Skin of body (tissue), 2 donors: ENCODE results near the gene CDH24. TPM values are rescaled to one million over a fixed set of nuclear protein-coding genes. Genes with fewer than 3 reads are reported as not detected.
A peak's percentile ranks its signal among the peaks of the same experiment; 100 is the strongest.
"Not testable (repeated sequence)": the region's sequence is repeated elsewhere in the genome, so short reads cannot be mapped to it uniquely, and the experiment has no call there.

ENCODE experiments used
- DNase-seq: peaks from one replicate; lab custom pipeline; 2025; lab: John Stamatoyannopoulos, UW
- total RNA-seq: library from RNA; depleted of rRNA; stranded (reverse); fragments of >200 nt; gene quantifications from one replicate; pipeline ENCODE4 v1.2.3, GENCODE V29; 2014

The CDH24 gene
- total RNA-seq, 1 donor from 2014 or later: 3.4 TPM

DNA sequence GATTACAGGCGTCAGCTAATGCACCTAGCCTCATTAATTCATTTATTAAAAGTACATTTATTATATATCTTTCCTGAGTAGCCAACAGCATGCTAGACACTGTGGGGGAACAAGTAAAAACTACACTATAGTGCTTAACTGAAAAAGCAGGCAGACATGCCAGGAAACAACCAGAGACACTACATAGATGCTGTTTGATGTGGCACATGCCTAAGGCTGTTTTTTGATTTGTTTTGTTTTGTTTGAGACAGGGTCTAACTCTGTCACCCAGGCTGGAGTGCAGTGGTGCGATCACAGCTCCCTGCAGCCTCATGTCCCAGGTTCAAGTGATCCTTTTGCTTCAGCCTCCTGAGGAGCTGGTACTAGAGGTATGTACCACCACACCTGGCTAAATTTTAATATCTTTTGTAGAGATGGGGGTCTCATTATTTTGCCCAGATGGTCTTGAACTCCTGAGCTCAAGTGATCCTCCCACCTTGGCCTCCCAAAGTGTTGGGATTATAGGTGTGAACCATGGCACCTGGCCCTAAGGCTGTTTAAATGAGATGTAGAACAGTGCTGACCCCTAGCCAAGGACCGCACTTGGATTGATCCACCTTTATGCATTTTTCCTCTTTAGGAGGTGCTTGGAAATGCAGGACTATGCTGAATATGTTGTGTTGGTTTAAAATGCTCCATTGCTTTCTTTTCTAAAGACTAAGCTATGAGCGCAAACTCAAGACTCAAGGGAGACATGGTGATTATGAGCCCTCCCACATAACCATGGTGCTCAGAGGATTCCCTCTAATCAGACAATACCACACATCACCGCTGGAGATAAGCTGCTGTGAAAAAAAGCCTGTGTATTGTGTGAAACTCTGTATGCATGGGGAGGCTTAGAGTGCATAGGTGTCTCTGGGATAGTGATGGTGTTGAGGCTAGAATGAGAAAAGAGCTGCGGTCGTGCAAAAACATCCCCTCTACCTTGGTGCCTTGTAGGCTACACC, 36.9 kb downstream of the CDH24 start:
- no peak for DNase-seq

DNA sequence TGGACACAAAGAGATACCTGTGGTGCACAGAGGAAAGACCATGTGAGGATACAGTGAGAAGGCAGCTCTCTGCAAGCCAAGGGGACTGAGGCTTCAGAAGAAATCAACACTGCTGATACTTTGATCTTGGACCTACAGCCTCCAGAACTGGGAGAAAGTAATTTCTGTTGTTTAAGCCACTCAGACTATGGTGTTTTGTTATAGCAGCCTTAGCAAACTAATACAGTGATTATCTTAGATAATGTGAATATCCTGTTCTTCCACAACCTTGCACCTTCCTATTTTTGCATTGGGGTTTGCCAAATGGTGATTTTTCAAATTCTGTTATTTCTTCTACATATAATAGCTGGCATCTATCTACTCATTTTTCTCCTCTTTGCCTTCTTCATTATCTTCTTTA, 39.2 kb downstream of the CDH24 start:
- DNase-seq: no peak

DNA sequence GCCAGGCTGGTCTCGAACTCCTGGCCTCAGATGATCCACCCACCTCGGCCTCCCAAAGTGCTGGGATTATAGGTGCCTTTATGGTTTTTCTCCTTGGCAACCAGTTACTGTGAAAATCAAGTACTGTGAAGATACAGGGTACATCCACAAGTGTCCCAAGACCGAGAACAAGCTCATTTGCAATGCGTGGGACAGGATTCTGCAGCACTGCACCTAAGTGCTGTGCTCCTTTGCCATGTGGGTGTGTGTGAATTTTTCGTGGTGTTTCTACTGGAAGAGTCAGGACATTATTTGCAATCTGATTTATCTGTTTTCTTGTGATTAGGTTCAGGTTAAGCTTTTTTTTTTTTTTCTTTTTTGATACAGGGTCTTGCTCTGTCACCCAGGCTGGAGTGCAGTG, 40.2 kb downstream of the CDH24 start:
- no peak for DNase-seq

DNA sequence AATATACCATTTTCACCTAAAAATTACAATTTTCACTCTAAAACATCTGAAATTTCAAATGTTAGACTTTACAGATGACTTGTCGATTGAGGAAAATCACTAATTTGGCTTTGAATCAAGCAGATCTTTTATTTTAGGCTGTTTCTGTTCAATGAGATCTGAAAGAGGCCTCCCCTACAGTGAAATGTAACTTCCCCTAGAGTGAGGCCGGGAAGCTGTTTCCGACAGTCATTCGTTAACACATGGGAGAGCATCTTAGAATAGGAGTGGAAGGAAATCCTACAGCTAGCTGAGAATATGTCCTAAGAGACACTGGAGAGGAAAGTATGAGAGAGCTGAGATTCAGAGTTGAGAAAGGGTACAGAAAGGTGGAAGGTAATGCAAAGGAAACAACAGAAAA, 41.7 kb downstream of the CDH24 start:
- DNase-seq: no peak

DNA sequence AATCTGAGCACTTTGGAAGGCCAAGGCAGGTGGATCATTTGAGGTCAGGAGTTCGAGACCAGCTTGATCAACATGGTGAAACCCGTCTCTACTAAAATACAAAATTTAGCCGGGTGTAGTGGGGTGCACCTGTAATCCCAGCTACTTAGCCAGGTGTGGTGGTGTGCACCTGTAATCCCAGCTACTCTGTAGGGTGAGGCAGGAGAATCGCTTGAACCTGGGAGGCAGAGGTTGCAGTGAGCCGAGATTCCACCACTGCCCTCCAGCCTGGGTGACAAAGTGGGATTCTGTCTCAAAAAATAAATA, 43.6 kb downstream of the CDH24 start:
- not testable (repeated sequence) for DNase-seq

DNA sequence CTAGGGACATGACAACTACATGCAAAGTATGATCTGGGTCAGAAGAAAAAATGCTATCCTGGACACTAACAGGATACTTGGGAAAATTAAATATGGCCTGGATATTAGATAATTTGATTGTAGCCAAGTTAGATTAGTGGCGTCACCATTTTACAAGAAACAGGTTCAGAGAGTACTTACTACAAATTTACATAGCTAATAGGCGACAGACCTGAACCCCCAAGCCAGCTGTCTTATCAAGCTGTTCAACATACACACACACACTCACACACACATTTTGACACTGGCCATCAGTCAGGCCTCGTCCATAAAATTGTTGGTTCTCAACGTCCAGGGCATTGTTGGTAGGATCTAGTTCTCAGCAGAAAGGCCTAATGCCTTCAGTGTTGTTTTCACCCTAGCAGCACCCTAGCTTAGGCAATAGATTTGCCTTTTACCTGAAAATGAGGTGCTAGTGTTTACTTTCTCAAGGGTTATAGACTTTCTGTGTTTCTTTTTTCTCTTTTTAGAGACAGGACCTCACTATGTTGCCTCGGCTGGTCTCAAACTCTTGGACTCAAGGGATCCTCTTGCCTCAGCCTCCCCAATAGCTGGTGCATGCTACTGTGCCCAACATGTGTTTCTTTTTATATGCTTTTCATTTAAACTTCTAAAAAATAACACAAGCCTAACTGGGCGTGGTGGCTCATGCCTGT, 44.1 kb downstream of the CDH24 start:
- DNase-seq: no peak

DNA sequence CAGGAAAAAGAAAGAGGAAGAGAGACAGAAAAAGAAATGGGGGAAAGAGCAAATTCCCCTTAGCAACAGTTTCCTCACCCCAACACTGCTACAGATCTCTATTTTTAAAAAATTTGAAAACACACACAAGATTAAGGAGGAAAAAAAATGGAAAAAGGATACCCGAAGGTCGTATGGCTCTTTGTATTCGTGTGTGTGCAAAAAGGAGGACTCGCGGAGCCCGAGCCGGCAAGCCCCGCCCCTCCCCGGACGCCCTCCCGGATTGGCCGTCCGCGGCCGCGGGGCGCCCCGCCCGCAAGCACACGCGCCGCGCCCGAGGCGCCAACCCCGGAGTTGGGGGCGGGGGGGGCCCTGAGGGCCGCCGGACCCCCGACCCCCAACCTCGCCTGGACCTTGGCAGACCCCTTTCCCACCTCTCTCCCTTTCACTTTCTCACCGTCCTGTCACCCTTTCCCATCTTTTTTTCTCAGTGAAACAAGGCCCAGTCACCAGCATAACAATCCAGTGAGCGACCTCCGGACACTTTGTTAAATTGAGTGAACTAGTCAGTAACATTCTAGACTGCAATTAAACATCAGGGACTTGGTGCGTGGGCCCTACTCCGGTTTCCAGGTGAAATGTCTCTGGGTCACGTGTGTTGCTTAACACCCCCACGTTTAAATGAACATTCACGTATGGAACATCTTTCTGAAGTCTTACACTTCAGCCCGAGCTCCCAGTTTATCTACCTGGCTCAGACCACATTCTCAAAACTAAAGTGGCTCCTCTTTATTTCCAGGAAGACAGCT, 47.2 kb downstream of the CDH24 start, which contains the start of gene C14orf93:
TSS of gene C14orf93 (minus strand) at position 205 of the 788 bp plus-strand sequence. CDS start 11,120 bp downstream, outside the sequence.
- DNase-seq: peak; percentile 68

DNA sequence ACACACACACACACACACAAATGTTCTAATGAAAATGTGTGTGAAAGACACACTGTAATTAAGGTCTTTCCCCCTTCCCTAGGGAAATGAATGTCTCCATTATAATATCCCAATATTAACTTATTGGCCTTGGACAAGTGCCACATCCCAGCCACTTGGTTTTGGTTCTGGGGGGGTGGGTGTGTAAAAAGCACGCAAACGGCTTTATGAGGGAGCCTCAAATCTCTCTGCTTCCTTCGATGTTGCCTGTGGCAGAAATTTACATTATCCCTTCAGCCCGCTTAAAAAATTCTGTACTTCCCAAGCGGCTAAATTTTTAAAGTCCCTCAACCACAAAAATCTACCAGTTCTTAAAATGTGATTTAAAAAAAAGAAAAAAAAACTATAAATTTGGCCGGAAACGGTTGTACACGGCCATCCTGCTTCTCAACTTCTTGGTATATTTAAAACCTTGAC, 47.8 kb downstream of the CDH24 start:
- no peak for DNase-seq

DNA sequence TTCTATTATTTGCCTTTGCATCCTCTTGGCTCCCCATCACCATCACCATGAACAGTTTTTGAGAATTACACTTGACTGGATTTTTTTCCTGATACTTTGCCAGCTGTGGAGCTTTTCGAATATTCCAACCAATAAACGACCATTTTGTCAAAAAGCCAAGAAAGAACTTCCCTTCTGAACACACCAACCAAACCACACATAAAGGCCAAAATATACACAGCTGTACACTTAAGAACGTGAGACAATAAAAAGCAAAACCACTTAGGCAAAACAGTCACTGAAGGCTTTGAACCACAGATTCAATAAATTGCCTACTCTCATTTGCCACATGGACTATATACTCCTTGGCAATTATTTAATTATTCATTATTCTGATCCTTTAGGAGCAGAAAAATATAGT, 48.5 kb downstream of the CDH24 start:
- no peak for DNase-seq

DNA sequence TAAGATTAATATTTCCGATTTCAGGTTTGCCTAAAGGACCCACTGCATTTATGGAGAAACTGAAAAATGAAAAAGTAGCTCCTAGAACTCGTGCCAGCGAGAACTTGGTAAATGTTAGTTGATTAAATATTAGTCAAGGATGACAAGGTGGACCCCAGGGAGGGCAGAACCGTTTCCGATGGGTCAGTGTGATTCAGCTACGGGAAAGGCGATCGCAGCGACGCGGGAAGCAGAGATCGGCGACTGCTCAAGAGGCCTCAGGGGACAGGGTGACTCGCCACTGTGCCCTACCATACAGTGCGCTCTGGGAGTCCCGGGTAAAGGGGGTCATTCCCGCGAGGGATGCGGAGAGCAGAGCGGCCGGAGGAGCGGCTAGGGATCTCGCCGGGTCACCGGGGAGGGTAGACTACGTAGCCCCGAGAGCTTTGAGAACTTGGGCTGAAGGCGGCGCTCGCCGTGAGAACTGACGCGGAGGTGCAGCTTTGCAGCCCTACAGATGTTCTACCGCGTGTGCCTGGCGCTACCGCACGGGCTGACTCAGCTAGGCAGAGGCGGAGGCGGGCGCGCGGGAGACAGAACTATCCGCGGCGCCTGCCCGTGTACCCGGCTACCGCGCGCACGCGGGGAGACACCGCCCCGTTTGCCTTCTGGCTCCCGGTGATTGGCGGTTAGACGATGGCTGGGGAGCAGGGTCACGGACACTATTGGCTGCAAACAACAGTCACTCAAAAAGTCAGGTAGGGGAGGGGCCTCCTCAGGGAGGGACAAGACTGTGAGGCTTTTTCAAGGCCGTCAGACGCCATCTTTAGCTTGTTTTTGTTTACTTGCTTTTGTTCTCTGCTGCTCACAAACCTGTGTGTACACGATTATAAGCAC, 50.5 kb downstream of the CDH24 start:
- DNase-seq: peak; percentile 98

DNA sequence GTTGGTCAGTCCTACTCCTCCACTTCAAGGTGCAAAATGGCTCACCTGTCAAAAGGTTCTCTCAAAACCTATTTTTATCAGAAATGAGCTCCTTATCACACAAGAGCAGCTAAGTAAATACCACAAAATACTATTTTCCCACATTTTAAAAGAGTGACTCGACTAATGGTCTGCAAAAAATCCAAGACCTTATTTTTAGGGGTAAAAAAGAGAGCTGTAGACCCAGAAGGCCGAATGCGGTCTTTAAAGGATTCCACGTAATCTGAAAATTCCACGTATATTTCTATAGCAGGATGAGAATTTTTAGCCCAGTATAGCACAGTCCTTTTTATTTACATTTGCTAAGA, 51.2 kb downstream of the CDH24 start:
- DNase-seq: no peak

DNA sequence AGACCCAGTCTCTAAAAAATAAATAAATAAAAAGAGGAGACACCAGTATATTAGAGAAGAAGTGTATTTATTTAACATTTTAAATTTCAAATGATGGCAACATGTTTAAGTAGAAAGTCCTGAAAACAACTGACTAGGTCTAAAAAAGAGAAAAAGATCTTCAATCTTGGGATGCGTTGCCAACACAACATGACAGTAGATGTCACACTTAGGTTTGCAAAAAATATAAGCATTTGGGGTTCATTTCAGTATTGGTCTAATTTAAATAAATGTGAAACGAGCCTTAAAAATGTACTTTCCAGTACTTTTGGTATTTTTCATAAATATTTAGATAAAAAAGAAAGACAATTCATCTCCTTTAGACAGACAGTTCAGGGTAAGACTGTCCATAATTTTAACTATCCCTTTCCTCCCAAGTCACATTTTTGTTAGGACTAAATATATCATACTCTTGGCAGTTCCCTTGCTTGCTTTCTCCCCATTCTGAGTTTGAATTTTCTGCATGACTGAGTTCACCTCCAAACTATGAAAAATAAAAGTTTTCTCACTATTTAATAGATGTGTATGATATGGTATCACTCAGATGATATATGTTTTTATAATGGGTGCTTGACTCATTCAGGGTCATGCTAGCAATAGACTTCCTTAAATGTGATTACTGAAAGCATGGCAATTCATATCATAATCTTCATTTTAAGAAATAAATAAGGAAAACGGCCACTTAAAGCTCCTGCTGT, 51.7 kb downstream of the CDH24 start:
- DNase-seq: no peak

DNA sequence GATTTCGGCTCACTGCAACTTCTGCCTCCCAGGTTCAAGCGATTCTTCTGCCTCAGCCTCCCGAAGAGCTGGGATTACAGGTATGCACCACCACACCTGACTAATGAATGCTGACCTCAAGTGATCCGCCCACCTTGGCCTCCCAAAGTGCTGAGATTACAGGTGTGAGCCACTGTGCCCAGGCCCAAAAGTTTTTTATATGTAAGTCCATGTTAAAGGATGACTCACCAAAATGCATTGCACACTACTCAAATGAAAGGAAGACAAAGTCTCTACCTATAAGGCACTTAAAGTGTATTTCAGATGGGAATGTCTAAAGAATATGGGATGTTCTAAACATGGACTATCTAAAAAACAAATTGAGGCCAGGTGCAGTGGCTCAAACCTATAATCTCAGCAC, 53.0 kb downstream of the CDH24 start:
- not testable (repeated sequence) for DNase-seq

DNA sequence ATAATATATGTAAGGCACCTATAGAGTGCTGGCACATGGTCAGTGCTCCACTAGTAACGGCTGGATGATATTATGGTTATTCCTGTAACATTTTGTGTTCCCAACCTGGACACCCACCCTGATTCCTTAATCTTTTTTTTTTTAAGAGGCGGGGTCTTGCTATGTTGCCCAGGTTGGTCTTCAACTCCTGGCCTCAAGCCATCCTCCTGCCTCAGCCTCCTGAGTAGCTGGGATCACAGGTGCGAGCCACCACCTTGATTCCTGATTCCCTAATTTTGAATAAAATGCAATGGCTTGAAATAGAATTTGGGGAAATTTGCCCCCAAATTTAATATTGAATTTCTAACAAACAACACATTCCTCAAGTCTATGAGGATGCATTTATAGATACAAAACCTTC, 54.7 kb downstream of the CDH24 start:
- DNase-seq: no peak

DNA sequence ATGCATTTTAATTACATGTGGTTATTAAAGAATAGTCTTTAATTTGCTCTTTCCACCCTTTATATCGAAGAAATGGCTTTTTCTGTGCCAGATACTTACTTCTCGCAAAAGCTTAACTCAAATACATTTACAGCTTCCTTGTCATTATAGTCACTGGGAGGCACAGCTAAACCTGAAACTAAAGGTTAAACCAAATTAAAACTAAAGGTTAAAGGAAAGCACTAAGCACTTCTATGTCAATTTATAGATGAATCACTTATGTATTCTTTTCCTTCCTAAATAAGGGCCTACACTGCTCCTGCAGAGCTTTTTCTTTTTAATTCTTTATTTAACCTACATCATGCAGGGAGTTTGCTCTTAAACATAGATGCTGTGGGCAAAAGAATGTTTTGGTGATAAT, 56.5 kb downstream of the CDH24 start:
- no peak for DNase-seq

DNA sequence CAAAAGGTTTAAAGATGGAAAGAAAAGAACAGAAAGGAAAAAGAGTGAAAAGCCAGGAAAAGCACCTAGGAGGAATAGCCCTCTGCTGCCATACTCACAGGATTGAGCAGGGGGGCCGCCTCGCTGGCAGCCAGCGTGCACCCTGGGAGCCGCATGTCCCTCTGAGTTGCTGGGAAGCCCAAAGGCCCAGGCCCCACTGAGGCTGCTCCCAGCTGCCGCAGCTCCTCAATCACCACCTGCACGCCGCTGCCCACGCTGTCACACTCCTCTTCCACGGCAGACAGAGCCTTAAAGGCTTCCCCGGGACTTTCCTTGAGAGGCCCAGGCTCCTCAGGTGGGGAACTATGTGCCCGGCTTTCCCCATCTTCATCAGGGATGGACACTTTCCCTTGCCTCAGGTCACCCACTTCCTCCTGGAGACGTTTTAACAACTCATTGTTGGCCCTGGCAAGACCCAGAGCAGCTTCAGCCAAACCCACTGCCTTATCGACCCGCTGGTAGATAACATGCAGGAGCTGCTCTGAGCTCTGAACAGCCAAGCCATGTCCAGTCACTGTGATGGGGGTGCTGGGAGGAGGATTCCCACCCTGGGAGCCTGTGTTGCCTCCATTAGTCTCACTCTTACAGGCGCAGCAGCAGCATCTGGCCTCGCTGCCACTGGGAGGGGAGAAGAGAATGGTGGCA, 58.8 kb downstream of the CDH24 start:
- DNase-seq: no peak

DNA sequence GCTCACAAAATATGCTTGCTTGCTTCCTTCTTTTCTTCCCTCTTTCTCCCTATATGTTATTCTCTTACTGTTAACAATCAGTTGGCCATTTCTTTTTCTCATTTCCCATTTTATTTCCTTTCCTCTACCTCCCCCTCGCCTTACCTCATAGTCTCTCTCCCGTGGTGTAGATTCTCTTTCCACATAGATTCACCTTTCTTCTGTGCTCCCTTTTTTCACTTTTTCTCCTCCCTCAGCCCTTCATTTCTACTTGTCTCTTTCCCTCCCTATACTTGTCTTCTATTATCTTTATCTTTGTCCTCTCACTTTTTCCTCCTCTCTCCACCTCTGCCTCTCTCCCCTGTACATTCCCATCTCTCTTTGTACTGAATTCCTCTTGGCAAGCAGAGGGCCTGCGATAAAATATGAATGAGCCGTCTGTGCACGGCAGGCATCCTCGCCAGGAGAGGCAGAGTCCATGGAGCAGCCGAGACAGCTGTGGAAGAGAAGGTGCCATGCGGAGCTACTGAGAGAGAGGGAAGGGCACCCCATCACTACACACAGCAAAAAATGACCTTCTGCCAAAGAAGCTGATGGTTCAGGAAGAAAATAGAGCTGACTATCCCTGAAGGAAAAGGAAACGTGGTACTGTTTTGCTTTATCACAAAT, 59.5 kb downstream of the CDH24 start:
- DNase-seq: no peak
